ENCODE measurements around the gene FAM53A.

FAM53A gene

DNA sequence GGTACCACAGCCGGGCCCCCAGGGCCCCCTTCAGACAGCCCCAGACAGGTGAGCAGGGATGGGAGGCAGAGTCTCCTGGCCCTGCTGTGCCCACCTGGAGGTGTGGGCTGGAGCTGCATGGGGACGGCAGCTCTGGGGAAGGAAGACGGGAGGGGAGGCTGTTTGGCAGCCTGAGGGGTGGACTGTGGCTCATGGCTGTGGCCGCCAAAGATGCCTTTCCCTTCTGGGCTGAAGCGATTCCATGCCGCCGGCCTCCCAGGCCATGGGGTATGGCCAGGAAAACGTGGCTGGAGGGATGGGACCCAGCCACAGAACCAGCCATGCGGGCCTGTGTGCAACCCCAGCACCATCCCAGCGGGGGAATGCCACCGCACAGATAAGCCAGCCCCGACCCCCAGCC lies 65.7 kb downstream of the FAM53A start:
- CTCF ChIA-PET, result no interaction called here
- no peak for TF ChIP-seq HOXC10 (CRISPR knock-in tag; IDR thresholded peaks at IDR 0.05)
- no peak for TF ChIP-seq ZNF221 (tag by site-specific recombination; IDR thresholded peaks at IDR 0.05; ENCODE audit: borderline replicate concordance)
- no peak for TF ChIP-seq ZNF114 (tag by site-specific recombination; IDR thresholded peaks at IDR 0.05)
- TF ChIP-seq, protein P1, sequence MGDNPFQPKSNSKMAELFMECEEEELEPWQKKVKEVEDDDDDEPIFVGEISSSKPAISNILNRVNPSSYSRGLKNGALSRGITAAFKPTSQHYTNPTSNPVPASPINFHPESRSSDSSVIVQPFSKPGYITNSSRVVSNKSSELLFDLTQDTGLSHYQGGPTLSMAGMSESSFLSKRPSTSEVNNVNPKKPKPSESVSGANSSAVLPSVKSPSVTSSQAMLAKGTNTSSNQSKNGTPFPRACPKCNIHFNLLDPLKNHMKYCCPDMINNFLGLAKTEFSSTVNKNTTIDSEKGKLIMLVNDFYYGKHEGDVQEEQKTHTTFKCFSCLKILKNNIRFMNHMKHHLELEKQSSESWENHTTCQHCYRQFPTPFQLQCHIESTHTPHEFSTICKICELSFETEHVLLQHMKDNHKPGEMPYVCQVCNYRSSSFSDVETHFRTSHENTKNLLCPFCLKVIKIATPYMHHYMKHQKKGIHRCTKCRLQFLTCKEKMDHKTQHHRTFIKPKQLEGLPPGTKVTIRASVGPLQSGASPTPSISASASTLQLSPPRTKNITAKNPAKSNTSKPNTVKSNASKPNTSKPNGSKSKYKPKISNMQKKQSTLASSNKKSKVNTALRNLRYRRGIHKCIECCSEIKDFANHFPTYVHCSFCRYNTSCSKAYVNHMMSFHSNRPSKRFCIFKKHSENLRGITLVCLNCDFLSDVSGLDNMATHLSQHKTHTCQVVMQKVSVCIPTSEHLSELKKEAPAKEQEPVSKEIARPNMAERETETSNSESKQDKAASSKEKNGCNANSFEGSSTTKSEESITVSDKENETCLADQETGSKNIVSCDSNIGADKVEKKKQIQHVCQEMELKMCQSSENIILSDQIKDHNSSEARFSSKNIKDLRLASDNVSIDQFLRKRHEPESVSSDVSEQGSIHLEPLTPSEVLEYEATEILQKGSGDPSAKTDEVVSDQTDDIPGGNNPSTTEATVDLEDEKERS (tag by site-specific recombination; IDR thresholded peaks at IDR 0.05), result no peak
- TF ChIP-seq, protein P2, sequence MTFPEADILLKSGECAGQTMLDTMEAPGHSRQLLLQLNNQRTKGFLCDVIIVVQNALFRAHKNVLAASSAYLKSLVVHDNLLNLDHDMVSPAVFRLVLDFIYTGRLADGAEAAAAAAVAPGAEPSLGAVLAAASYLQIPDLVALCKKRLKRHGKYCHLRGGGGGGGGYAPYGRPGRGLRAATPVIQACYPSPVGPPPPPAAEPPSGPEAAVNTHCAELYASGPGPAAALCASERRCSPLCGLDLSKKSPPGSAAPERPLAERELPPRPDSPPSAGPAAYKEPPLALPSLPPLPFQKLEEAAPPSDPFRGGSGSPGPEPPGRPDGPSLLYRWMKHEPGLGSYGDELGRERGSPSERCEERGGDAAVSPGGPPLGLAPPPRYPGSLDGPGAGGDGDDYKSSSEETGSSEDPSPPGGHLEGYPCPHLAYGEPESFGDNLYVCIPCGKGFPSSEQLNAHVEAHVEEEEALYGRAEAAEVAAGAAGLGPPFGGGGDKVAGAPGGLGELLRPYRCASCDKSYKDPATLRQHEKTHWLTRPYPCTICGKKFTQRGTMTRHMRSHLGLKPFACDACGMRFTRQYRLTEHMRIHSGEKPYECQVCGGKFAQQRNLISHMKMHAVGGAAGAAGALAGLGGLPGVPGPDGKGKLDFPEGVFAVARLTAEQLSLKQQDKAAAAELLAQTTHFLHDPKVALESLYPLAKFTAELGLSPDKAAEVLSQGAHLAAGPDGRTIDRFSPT (tag by site-specific recombination; IDR thresholded peaks at IDR 0.05), result no peak
- TF ChIP-seq ZNF596 (tag by site-specific recombination; IDR thresholded peaks at IDR 0.05), result no peak
- TF ChIP-seq, protein P3, sequence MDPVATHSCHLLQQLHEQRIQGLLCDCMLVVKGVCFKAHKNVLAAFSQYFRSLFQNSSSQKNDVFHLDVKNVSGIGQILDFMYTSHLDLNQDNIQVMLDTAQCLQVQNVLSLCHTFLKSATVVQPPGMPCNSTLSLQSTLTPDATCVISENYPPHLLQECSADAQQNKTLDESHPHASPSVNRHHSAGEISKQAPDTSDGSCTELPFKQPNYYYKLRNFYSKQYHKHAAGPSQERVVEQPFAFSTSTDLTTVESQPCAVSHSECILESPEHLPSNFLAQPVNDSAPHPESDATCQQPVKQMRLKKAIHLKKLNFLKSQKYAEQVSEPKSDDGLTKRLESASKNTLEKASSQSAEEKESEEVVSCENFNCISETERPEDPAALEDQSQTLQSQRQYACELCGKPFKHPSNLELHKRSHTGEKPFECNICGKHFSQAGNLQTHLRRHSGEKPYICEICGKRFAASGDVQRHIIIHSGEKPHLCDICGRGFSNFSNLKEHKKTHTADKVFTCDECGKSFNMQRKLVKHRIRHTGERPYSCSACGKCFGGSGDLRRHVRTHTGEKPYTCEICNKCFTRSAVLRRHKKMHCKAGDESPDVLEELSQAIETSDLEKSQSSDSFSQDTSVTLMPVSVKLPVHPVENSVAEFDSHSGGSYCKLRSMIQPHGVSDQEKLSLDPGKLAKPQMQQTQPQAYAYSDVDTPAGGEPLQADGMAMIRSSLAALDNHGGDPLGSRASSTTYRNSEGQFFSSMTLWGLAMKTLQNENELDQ (tag by site-specific recombination; IDR thresholded peaks at IDR 0.05; ENCODE audit: low read depth), result no peak
- TF ChIP-seq, protein P4, sequence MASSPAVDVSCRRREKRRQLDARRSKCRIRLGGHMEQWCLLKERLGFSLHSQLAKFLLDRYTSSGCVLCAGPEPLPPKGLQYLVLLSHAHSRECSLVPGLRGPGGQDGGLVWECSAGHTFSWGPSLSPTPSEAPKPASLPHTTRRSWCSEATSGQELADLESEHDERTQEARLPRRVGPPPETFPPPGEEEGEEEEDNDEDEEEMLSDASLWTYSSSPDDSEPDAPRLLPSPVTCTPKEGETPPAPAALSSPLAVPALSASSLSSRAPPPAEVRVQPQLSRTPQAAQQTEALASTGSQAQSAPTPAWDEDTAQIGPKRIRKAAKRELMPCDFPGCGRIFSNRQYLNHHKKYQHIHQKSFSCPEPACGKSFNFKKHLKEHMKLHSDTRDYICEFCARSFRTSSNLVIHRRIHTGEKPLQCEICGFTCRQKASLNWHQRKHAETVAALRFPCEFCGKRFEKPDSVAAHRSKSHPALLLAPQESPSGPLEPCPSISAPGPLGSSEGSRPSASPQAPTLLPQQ (tag by site-specific recombination; IDR thresholded peaks at IDR 0.05), result no peak
- TF ChIP-seq ZNF335 (tag by site-specific recombination; conservative IDR thresholded peaks at IDR 0.05), result no peak
- no peak for TF ChIP-seq ZNF626 (tag by site-specific recombination; IDR thresholded peaks at IDR 0.05)
- TF ChIP-seq, protein P5, sequence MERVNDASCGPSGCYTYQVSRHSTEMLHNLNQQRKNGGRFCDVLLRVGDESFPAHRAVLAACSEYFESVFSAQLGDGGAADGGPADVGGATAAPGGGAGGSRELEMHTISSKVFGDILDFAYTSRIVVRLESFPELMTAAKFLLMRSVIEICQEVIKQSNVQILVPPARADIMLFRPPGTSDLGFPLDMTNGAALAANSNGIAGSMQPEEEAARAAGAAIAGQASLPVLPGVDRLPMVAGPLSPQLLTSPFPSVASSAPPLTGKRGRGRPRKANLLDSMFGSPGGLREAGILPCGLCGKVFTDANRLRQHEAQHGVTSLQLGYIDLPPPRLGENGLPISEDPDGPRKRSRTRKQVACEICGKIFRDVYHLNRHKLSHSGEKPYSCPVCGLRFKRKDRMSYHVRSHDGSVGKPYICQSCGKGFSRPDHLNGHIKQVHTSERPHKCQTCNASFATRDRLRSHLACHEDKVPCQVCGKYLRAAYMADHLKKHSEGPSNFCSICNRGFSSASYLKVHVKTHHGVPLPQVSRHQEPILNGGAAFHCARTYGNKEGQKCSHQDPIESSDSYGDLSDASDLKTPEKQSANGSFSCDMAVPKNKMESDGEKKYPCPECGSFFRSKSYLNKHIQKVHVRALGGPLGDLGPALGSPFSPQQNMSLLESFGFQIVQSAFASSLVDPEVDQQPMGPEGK (tag by site-specific recombination; IDR thresholded peaks at IDR 0.05), result no peak
- TF ChIP-seq ZNF394 (tag by site-specific recombination; IDR thresholded peaks at IDR 0.05; ENCODE audit: borderline replicate concordance), result no peak
- TF ChIP-seq ZNF501 (tag by site-specific recombination; IDR thresholded peaks at IDR 0.05), result no peak
- TF ChIP-seq ZNF792 (tag by site-specific recombination; IDR thresholded peaks at IDR 0.05), result no peak
- TF ChIP-seq ZNF175 (tag by site-specific recombination; IDR thresholded peaks at IDR 0.05), result no peak
- Histone ChIP-seq H3K36me3 (ENCODE audit: control insufficient read depth in 2 of 2, insufficient read depth in 1 of 2, low read length in 2 of 2) (no peaks in the 10 kb centered on the region), H3K4me1 (ENCODE audit: control insufficient read depth, insufficient read depth, low read length) (no peaks in the 10 kb centered on the region), H3K27ac (ENCODE audit: extremely low read depth, low read depth, low read length) (no peak overlapping the region), H3K4me3 (ENCODE audit: low read depth, low read length) (no peak overlapping the region), H3K9me3 (ENCODE audit: control insufficient read depth, insufficient read depth, low read depth, low read length) (no peaks in the 10 kb centered on the region)
- POLR2A ChIA-PET, result no interaction called here

Data from HEK293 (cell line).